Measurements from ENCODE around the gene ARHGDIA. TPM values are rescaled to one million over a fixed set of nuclear protein-coding genes. Genes with fewer than 3 reads are reported as not detected.

Gene ARHGDIA
- total RNA-seq, 1 donor from 2014 or later: 713 TPM

DNA sequence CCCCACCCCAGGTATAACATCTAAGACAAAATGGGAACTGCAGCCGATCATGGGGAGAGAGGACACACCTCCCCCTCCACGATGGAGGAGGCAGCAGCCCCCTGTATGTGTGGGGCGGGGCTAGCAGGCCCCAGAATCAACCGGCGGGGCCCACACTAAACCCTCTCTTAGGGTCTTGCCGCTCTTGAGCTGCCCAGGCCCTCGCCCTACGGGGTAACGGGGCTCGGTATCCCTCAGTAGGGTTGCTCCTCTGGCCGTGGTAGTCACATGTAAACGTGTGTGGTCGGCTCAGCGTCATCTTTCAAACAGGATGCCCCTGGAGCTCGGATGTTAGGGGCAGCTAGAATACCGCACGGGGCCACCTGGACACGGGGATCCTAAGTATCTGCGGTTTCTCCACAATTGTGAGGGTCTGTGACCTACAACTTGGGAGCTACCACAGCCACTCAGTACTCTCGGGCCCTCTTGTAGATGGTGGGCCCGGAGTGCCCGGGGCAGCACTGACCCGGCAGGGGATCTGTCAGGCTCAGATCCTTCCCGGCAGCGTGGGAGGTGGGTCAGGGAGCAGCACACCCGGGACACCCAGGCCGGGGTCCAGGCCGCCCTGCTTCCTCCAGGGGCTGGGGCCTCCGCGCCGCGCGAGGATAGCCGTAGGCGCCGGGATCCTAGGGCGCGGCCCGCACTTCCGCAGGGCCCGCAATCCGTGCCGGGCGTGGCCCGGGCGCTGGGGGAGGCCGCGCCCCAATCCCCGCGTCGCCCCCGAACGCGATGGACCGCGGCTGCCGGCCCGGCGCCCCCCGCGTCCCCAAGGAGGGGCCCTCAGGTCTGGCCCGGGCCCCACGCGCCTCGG, 781 bp downstream of the ARHGDIA start:
- Mint-ChIP-seq H3K27me3 (ENCODE audit: low read depth) (no peaks in the 10 kb centered on the region), H3K9me3 (no peaks in the 10 kb centered on the region), H3K4me1 (ENCODE audit: low read depth) (peaks cover 16% of the 10 kb centered on the region), H3K36me3 (ENCODE audit: low read depth) (peaks cover 38% of the 10 kb centered on the region), H3K27ac (peak overlapping the region; percentile 88), H3K4me3 (ENCODE audit: low read depth) (peak overlapping the region; percentile 89)
- DNase-seq (ENCODE audit: low spot score): peak; percentile 46
- intact Hi-C loops (cut with micrococcal nuclease): loop anchor here (1.0 to 5.0 kb wide), 3 partner anchors 9 to 38 kb away; partner anchors contain the start of genes ALYREF, ANAPC11 and MCRIP1

- Mint-ChIP-seq H3K4me3 (ENCODE audit: low read depth) (peak overlapping the region; percentile 89), H3K27ac (peak overlapping the region; percentile 88), H3K36me3 (ENCODE audit: low read depth) (peaks cover 44% of the 10 kb centered on the region), H3K27me3 (ENCODE audit: low read depth) (no peaks in the 10 kb centered on the region), H3K9me3 (no peaks in the 10 kb centered on the region), H3K4me1 (ENCODE audit: low read depth) (peaks cover 14% of the 10 kb centered on the region)
- intact Hi-C loops (cut with micrococcal nuclease): loop anchor here (1.0 to 5.0 kb wide), 3 partner anchors 8 to 37 kb away; partner anchors contain the start of genes ALYREF, ANAPC11 and MCRIP1
- DNase-seq (ENCODE audit: low spot score): peak; percentile 26
Observed at GRCh38 chr17:81869221-81870130, 1.7 kb downstream of the ARHGDIA start.

DNA sequence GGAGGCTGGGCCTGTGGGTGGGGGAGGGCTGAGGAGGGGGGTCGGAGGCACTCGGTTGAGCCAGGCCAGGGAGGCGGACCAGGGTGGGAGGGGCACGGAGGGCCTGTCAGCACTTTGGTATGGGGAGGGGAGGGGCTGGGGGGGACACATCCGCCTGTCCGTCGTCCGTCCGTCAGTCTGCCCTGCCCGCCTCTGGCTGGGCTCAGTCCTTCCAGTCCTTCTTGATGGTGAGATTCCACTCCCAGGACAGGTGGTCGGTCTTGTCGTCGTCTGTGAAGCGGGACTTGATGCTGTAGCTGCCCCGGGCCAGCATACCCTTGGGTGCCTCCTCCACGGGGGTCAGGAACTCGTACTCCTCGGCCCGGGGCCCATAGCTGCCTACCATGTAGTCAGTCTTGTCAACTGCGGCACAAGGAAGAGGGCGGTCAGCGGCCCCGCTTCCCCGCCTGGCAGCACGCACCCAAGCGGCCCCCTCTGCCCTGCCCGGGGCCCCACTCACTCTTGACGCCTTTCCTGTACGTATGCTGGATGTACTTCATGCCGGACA, 2.4 kb downstream of the ARHGDIA start:
- peak overlapping the region; percentile 55 for H3K27ac Mint-ChIP-seq
- H3K4me1 Mint-ChIP-seq (ENCODE audit: low read depth): peaks cover 12% of the 10 kb centered on the region
- H3K4me3 Mint-ChIP-seq (ENCODE audit: low read depth): peak overlapping the region; percentile 89
- H3K9me3 Mint-ChIP-seq: no peaks in the 10 kb centered on the region
- intact Hi-C loops (cut with micrococcal nuclease): no loop called here
- no peaks in the 10 kb centered on the region for H3K27me3 Mint-ChIP-seq (ENCODE audit: low read depth)
- DNase-seq (ENCODE audit: low spot score): no peak
- peaks cover 51% of the 10 kb centered on the region for H3K36me3 Mint-ChIP-seq (ENCODE audit: low read depth)

DNA sequence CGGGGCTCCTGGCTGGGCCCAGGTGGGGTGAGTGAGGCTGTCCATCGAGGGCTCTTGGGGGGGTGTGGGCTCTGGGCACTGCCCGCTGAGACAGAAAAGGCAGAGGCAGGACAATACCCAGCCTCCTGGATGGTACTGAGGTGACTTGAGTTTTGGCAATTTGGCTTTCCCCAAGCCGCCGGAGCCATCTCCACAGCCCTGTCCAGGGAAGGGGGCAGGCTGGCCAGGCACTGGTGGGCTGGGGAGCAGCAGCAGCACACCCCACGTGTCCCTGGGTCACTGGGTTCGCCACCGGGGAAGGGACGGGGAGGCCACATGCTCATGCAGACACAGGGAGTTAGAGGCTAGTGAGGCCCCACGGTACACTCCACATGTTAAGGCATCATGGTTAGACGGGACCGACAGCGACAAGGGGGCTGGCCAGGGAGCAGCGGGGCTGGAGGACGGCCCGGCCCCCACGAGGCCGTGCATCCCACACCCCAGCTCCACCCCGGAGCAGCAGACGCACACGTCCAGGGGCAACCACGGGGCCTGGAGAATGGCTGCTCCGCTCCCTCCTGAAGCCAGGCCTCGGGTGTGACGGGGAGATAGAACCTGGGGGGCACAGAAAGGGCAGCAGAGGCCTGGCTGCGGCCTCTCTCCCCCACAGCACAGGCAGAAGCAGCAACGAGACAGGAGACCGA, 3.0 kb downstream of the ARHGDIA start:
- Mint-ChIP-seq H3K4me1 (ENCODE audit: low read depth) (peaks cover 16% of the 10 kb centered on the region), H3K27me3 (ENCODE audit: low read depth) (no peaks in the 10 kb centered on the region), H3K36me3 (ENCODE audit: low read depth) (peaks cover 57% of the 10 kb centered on the region), H3K4me3 (ENCODE audit: low read depth) (peak overlapping the region; percentile 57), H3K27ac (peak overlapping the region; percentile 72), H3K9me3 (no peaks in the 10 kb centered on the region)
- no peak for DNase-seq (ENCODE audit: low spot score)
- intact Hi-C loops (cut with micrococcal nuclease): no loop called here

DNA sequence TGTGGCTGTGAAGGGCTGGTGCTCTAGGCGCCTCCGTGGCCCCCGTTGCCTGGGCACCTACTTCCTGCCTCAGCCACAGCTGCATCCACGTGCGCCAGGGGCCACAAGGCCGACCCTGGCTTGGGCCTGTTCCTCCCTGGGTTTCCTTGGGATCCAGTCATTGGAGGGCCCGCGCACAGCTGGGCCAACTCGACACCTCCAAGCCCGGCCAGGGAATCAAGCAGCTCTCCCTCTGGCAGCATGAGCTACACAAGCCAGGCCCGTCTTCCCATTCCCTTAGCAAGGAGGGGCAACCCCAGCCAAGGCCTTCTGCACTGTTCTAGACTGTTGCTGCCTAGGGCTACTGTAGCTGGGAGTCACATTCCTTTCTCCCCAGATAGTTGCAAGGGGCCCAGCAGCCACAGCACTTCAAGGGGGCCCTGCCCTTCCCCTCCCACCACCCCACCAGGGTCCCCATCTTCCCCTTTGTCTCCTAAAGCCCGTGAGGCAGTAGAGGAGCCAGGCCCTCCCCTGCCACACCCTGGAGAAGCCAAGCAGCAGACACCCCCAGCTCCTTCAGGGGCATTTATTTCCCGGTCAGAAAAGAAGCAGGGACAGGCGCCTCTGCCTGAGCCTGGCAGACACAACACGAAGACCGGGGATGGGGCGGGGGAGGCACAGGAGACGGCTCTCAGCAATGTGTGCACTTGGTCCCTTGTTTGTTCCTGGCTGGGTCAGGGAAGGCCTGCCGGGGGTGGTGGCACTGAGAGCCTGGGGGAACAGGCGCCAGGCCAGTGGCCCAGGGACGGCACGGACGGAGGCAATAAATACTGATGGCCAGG, 3.8 kb downstream of the ARHGDIA start:
- Mint-ChIP-seq H3K27me3 (ENCODE audit: low read depth) (no peaks in the 10 kb centered on the region), H3K4me3 (ENCODE audit: low read depth) (peak overlapping the region; percentile 33), H3K27ac (peak overlapping the region; percentile 63), H3K9me3 (no peaks in the 10 kb centered on the region), H3K4me1 (ENCODE audit: low read depth) (peaks cover 17% of the 10 kb centered on the region), H3K36me3 (ENCODE audit: low read depth) (peaks cover 63% of the 10 kb centered on the region)
- no peak for DNase-seq (ENCODE audit: low spot score)
- intact Hi-C loops (cut with micrococcal nuclease): no loop called here

GRCh38 chr17:81866440-81867169, 4.5 kb downstream of the ARHGDIA start:
- intact Hi-C loops (cut with micrococcal nuclease): no loop called here
- peaks cover 17% of the 10 kb centered on the region for H3K4me1 Mint-ChIP-seq (ENCODE audit: low read depth)

GRCh38 chr17:81865733-81866439, 5.3 kb downstream of the ARHGDIA start:
- H3K9me3 Mint-ChIP-seq: no peaks in the 10 kb centered on the region
- H3K27ac Mint-ChIP-seq: peak overlapping the region; percentile 17
- DNase-seq (ENCODE audit: low spot score): no peak
- intact Hi-C loops (cut with micrococcal nuclease): no loop called here
- peaks cover 73% of the 10 kb centered on the region for H3K36me3 Mint-ChIP-seq (ENCODE audit: low read depth)
- H3K4me3 Mint-ChIP-seq (ENCODE audit: low read depth): no peak overlapping the region
- H3K27me3 Mint-ChIP-seq (ENCODE audit: low read depth): no peaks in the 10 kb centered on the region
- peaks cover 17% of the 10 kb centered on the region for H3K4me1 Mint-ChIP-seq (ENCODE audit: low read depth)

More at GRCh38 chr17:81866440-81867169, 4.5 kb downstream of the ARHGDIA start:
- Mint-ChIP-seq H3K4me3 (ENCODE audit: low read depth) (no peak overlapping the region), H3K36me3 (ENCODE audit: low read depth) (peaks cover 67% of the 10 kb centered on the region), H3K27ac (peak overlapping the region; percentile 63), H3K27me3 (ENCODE audit: low read depth) (no peaks in the 10 kb centered on the region), H3K9me3 (no peaks in the 10 kb centered on the region)
- DNase-seq (ENCODE audit: low spot score): no peak

GRCh38 chr17:81865358-81865732, 5.8 kb downstream of the ARHGDIA start:
- peaks cover 17% of the 10 kb centered on the region for H3K4me1 Mint-ChIP-seq (ENCODE audit: low read depth)
- intact Hi-C loops (cut with micrococcal nuclease): no loop called here
- no peak overlapping the region for H3K4me3 Mint-ChIP-seq (ENCODE audit: low read depth)
- no peaks in the 10 kb centered on the region for H3K27me3 Mint-ChIP-seq (ENCODE audit: low read depth)
- H3K27ac Mint-ChIP-seq: peak overlapping the region; percentile 17
- H3K9me3 Mint-ChIP-seq: no peaks in the 10 kb centered on the region
- DNase-seq (ENCODE audit: low spot score): no peak
- peaks cover 75% of the 10 kb centered on the region for H3K36me3 Mint-ChIP-seq (ENCODE audit: low read depth)

- Mint-ChIP-seq H3K9me3 (no peaks in the 10 kb centered on the region), H3K36me3 (ENCODE audit: low read depth) (peaks cover 70% of the 10 kb centered on the region), H3K4me1 (ENCODE audit: low read depth) (peaks cover 19% of the 10 kb centered on the region), H3K27ac (no peak overlapping the region), H3K4me3 (ENCODE audit: low read depth) (no peak overlapping the region), H3K27me3 (ENCODE audit: low read depth) (no peaks in the 10 kb centered on the region)
- intact Hi-C loops (cut with micrococcal nuclease): no loop called here
- DNase-seq (ENCODE audit: low spot score): no peak
Observed at GRCh38 chr17:81863833-81864768, 7.0 kb downstream of the ARHGDIA start.

GRCh38 chr17:81863123-81863675, 7.9 kb downstream of the ARHGDIA start:
- no peaks in the 10 kb centered on the region for H3K9me3 Mint-ChIP-seq
- intact Hi-C loops (cut with micrococcal nuclease): no loop called here
- H3K4me3 Mint-ChIP-seq (ENCODE audit: low read depth): peak overlapping the region; percentile 88
- H3K27me3 Mint-ChIP-seq (ENCODE audit: low read depth): no peaks in the 10 kb centered on the region
- H3K4me1 Mint-ChIP-seq (ENCODE audit: low read depth): peaks cover 21% of the 10 kb centered on the region
- H3K36me3 Mint-ChIP-seq (ENCODE audit: low read depth): peaks cover 75% of the 10 kb centered on the region
- H3K27ac Mint-ChIP-seq: peak overlapping the region; percentile 90
- no peak for DNase-seq (ENCODE audit: low spot score)

All from activated T-helper 2 cell treated with anti-CD3 and anti-CD28 coated beads, Interferon-gamma antibody, Interleukin-2, Interleukin-4, amounts not matched to agents 10 μg/mL and 5 μg/mL and 100 μg/mL, durations not matched to agents 14 hours and 24 hours and 36 hours (primary cell).